ENCODE results near the gene SF3B5.
"Not testable (repeated sequence)": the region's sequence is repeated elsewhere in the genome, so short reads cannot be mapped to it uniquely, and the experiment has no call there.

SF3B5 gene

DNA sequence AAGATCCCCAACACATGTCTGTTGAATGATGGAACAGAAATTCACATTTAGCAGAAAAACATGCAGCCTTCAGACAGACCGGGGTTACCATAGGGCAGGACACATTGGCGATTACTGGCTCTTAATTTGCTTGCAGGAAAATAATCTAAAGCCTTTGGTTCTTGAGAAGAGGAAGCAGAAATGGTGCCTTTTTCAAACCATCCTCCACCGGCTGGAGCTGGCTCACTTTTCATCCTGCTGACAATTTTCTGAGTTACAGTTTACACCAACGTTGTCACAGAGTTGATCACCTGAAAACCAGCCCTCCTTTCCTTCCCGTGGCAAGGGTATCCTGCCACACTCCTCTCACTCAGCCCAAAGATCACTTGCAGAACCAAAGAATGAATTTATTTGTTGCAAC, 32.6 kb downstream of the SF3B5 start:
- DNase-seq, result no peak

DNA sequence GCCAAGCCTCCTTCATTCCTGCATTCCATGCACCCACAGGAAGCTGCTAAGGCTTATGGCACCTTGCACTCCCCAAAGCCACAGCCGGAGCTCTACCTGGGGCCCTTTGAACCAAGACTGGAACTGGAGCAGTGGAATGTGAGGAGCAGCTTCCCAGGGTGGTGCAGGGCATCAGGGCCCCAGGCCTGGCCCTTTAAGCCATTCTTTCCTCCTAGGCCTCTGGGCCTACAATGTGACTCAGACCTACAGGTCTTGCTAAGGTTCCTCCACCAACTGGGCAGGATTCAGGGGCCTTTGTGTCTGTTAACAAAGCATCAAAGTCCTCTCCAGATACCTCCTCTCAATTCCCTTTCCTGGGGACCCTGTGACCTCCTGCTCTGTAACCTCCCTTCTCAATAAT, 36.2 kb downstream of the SF3B5 start:
- DNase-seq, result no peak

DNA sequence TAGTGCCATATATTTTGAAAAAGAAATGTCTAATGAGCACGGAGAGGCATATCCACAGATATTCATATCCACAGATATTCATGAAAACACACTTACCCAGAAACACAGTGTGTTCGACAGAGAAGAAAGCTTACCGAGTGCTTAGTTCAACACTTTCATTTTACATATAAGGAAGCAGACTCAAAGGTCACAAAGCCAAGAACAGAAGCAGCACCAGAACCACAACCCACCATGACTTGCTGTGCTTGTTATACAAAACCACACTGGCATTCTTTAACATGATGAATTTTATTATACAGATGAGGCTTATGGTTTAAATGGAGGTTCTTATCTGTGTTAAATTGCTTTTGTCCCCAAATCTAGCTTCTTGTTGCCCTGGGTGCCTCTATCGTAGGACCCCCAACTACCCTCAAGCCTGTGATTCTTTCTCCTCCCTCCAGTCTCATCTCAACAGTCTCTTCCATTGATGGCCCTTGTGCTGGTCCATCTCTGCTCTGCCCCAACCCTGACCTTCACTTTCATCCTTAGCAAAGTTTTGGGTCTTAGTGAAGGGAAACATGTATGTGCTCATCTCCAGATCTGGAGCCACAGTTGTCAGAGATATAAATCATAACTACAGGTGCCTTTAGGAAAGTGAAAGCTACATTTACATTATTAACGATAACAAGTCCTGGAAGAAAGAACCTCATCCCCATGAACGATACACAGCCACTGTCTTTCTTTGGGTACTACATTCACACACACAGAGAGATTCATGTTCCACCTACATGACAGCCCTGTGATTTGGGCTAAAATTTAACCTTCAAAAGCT, 40.0 kb downstream of the SF3B5 start:
- no peak for DNase-seq

DNA sequence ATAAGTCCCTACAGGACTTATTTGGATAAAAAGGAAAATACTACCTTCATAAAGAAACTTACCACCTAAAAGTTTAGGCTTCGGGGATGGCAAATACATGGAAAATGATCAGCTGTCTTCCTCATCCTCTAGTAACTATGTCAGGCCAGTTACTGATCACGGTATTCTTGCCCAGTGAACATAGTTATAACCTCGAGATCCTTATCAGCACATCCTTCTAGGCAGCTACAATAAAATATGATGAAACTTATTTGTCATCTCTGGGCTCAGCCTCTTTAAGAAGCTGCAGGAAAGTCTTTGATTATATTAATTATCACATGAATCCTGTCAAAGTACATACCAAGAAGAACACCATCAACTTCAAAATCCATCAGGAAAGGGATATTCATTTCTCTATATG, 41.8 kb downstream of the SF3B5 start:
- DNase-seq, result no peak

DNA sequence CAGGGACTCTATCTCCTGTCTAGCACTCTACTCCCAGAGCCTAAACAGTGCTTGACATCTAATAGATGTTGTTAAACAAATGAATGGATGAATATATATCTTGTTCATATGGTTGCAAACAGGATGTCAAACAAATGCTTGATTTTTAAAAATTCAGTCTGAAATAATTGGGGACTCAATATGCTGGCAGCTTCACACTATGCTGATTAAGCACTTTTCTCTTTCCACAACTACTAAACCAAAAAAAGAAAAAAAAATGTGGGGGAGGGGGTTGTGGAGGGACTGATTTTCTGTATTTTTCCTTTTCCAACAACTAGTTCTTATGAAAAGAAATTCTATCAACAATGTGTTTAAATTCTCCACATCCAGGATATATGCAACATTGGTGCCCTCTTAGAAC, 42.9 kb downstream of the SF3B5 start:
- DNase-seq, result no peak

DNA sequence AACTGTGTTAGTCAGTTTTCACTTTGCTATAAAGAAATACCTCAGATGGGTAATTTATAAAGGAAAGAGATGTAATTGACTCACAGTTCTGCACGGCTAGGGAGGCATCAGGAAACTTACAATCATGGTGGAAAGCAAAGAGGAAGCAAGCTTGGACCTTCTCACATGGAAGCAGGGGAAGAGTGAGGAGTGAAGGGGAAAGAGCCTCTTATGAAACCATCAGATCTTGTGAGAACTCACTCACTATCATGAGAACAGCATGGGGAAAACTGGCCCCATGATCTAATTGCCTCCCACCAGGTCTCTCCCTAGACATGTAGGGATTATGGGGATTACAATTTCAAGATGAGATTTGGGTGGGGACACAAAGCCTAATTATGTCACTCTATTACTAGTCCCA, 46.0 kb downstream of the SF3B5 start:
- no peak for DNase-seq

DNA sequence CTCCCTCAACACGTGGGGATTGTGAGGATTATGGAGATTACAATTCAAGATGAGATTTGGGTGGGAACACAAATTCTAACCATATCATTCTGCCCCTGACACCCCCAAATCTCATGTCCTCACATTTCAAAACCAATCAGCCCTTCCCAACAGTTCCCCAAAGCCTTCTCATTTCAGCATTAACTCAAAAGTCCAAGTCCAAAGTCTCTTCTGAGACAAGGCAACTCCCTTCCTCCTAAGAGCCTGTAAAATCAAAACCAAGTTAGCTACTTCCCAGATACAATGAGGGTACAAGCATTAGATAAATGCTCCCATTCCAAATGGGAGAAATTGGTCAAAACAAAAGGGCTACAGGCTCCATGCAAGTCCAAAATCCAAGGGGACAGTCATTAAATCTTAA, 47.7 kb downstream of the SF3B5 start:
- no peak for DNase-seq

DNA sequence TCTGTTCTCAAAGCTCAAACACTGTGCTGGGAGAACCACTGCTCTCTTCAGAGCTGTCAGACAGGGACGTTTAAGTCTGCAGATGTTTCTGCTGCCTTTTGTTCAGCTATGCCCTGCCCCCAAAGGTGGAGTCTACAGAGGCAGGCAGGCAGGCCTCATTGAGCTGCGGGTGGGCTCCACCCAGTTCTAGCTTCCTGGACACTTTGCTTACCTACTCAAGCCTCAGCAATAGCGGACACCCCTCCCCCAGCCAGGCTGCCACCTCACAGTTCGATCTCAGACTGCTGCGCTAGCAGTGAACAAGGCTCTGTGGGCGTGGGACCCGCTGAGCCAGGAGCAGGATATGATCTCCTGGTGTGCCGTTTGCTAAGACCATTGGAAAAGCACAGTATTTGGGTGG, 48.7 kb downstream of the SF3B5 start:
- DNase-seq, result not testable (repeated sequence)

DNA sequence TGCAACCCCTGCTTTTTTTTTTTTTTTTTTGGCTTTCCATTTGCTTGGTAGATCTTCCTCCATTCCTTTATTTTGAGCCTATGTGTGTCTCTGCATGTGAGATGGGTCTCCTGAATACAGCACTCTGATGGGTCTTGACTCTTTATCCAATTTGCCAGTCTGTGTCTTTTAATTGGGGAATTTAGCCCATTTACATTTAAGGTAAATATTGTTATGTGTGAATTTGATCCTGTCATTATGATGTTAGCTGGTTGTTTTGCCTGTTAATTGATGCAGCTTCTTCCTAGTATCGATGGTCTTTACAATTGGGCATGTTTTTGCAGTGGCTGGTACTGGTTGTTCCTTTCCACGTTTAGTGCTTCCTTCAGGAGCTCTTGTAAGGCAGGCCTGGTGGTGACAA, 50.4 kb downstream of the SF3B5 start:
- not testable (repeated sequence) for DNase-seq
